ENCODE data around the gene SLC35G4.

The SLC35G4 gene

DNA sequence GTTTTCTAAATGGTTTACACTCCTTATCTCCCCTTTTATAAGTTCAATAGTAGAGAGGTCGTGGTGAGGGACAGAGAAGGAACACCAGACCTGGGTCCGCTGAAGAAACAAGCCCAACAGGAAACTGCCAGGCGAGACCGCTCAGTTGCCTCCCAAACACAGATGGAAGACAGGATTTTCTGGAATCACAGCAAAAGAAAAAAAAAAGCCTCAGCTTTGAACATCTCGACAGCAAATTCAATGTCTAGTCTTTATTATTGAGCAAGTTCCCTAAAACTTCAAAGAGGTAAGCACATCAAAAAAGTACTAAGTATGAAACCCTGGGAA lies 46.2 kb downstream of the SLC35G4 start:
- H3K9me3 ChIP-seq (replicated peaks; ENCODE audit: insufficient read depth, low read length): no peaks in the 10 kb centered on the region
- no peaks in the 10 kb centered on the region for H3F3A ChIP-seq (ENCODE audit: insufficient read depth, low read length)
- H4K20me1 ChIP-seq (ENCODE audit: insufficient read depth, low read length): no peaks in the 10 kb centered on the region
- no peak for DNase-seq
- H3K79me2 ChIP-seq (ENCODE audit: low read length): no peaks in the 10 kb centered on the region
- H3K36me3 ChIP-seq (replicated peaks; ENCODE audit: insufficient read depth, low read length): no peaks in the 10 kb centered on the region
- TF ChIP-seq EZH2phosphoT487 (IDR thresholded peaks at IDR 0.05; ENCODE audit: low read length) (no peak), EZH2 (optimal IDR thresholded peaks at IDR 0.05; ENCODE audit: low read depth, low read length) (no peak), CTCF (IDR thresholded peaks at IDR 0.05; ENCODE audit: low read length) (no peak)
- no peaks in the 10 kb centered on the region for H3K9me2 ChIP-seq (replicated peaks; ENCODE audit: insufficient read depth, low read length)
- no peak overlapping the region; the same call in 1 of the 2 replicates for H2AFZ ChIP-seq (ENCODE audit: low read length)
- peak overlapping the region; percentile 43 for H3K4me2 ChIP-seq (ENCODE audit: low read depth, low read length)
- H3K27ac ChIP-seq (ENCODE audit: low read length): no peak overlapping the region
- H3K27me3 ChIP-seq (replicated peaks; ENCODE audit: insufficient read depth, low read length): 0 out of 2 replicates have a peak, but pooled peaks cover 3% of the 10 kb centered on the region
- no peaks in the 10 kb centered on the region for H3K4me1 ChIP-seq (ENCODE audit: low read length)
- H3K4me3 ChIP-seq (ENCODE audit: low read length): no peak overlapping the region
- no peak overlapping the region for H3K9ac ChIP-seq (ENCODE audit: low read length)

DNA sequence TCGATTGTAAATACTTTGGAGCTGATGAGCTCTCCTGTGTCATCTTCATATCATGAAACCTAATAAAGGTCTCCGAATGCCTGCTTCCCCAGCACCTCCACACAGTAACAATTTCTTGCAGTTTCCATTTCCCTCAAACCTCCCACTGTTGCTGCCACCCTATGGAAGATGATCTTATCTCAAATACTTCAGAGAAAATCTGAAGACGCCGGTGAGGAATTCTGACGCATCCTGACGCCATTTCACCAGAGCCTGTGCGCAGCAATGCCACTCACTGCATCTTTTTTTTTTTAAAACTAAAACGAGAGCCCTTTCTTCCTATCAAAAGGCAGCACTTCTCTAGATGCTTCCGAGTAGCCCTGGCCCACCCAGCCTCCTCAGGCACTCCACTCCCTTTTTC lies 47.8 kb downstream of the SLC35G4 start:
- Histone ChIP-seq H3K4me3 (ENCODE audit: low read length) (no peak overlapping the region), H3K9ac (ENCODE audit: low read length) (no peak overlapping the region), H3K4me1 (ENCODE audit: low read length) (no peaks in the 10 kb centered on the region), H3K27me3 (replicated peaks; ENCODE audit: insufficient read depth, low read length) (0 out of 2 replicates have a peak, but pooled peaks cover 3% of the 10 kb centered on the region), H3K9me3 (replicated peaks; ENCODE audit: insufficient read depth, low read length) (no peaks in the 10 kb centered on the region), H3K4me2 (ENCODE audit: low read depth, low read length) (no peak overlapping the region), H3K27ac (ENCODE audit: low read length) (no peak overlapping the region), H3K9me2 (replicated peaks; ENCODE audit: insufficient read depth, low read length) (no peaks in the 10 kb centered on the region), H3F3A (ENCODE audit: insufficient read depth, low read length) (no peaks in the 10 kb centered on the region), H3K79me2 (ENCODE audit: low read length) (no peaks in the 10 kb centered on the region), H4K20me1 (ENCODE audit: insufficient read depth, low read length) (no peaks in the 10 kb centered on the region), H3K36me3 (replicated peaks; ENCODE audit: insufficient read depth, low read length) (no peaks in the 10 kb centered on the region), H2AFZ (ENCODE audit: low read length) (no peak overlapping the region)
- no peak for DNase-seq
- no peak for TF ChIP-seq EZH2phosphoT487 (IDR thresholded peaks at IDR 0.05; ENCODE audit: low read length)

DNA sequence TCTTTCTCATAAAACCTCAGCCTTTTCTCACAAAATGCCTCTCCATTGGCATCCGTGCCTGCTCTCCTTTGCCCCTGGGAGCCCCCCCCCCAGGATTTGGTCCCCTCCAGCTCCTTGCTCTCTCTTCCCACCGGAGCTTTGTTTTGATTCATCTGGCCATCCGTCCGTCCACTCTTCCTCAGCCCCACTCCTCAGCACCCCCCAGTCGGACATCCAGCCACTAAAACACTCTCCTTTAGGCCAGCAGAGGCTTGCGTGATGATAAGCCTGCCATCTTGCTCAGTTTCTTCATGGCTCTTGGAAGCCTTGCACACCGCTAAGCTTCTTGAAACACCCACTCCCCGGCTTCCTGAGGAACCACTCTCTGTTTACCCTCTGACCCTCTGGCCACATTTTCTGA lies 48.2 kb downstream of the SLC35G4 start:
- no peak overlapping the region for H3K27ac ChIP-seq (ENCODE audit: low read length)
- no peak overlapping the region for H3K4me3 ChIP-seq (ENCODE audit: low read length)
- H3K79me2 ChIP-seq (ENCODE audit: low read length): no peaks in the 10 kb centered on the region
- H3K4me1 ChIP-seq (ENCODE audit: low read length): 0 out of 2 replicates have a peak, but pooled peaks cover under 1% of the 10 kb centered on the region
- TF ChIP-seq EZH2 (optimal IDR thresholded peaks at IDR 0.05; ENCODE audit: low read depth, low read length) (no peak), EZH2phosphoT487 (IDR thresholded peaks at IDR 0.05; ENCODE audit: low read length) (no peak), CTCF (IDR thresholded peaks at IDR 0.05; ENCODE audit: low read length) (no peak)
- H3K4me2 ChIP-seq (ENCODE audit: low read depth, low read length): no peak overlapping the region
- no peak for DNase-seq
- H3K9me2 ChIP-seq (replicated peaks; ENCODE audit: insufficient read depth, low read length): no peaks in the 10 kb centered on the region
- H3F3A ChIP-seq (ENCODE audit: insufficient read depth, low read length): no peaks in the 10 kb centered on the region
- H3K36me3 ChIP-seq (replicated peaks; ENCODE audit: insufficient read depth, low read length): no peaks in the 10 kb centered on the region
- H3K27me3 ChIP-seq (replicated peaks; ENCODE audit: insufficient read depth, low read length): 0 out of 2 replicates have a peak, but pooled peaks cover 3% of the 10 kb centered on the region
- H3K9ac ChIP-seq (ENCODE audit: low read length): no peak overlapping the region
- no peaks in the 10 kb centered on the region for H3K9me3 ChIP-seq (replicated peaks; ENCODE audit: insufficient read depth, low read length)
- H4K20me1 ChIP-seq (ENCODE audit: insufficient read depth, low read length): no peaks in the 10 kb centered on the region
- no peak overlapping the region for H2AFZ ChIP-seq (ENCODE audit: low read length)

DNA sequence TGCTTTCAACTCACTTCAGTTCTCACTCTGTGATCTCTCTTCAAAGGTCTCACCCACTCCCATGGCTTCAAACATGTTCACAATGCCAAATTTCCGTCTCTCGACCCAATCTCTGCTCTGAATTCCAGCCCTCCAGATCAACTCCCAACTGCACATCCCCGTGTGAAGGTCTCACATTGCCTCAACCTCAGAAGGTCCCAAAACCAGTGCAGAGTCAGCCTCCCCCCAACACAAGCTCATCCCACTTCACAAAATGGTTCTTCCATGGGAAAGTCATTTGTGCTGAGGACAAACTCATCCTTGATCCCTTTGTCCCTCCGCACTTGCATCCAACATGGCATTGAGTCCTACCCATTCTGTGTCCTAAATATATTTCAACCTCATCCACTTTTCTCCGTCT lies 48.6 kb downstream of the SLC35G4 start:
- Histone ChIP-seq H3K9me3 (replicated peaks; ENCODE audit: insufficient read depth, low read length) (no peaks in the 10 kb centered on the region), H4K20me1 (ENCODE audit: insufficient read depth, low read length) (no peaks in the 10 kb centered on the region), H3K9ac (ENCODE audit: low read length) (no peak overlapping the region), H3K4me2 (ENCODE audit: low read depth, low read length) (no peak overlapping the region), H3K36me3 (replicated peaks; ENCODE audit: insufficient read depth, low read length) (no peaks in the 10 kb centered on the region), H3K4me1 (ENCODE audit: low read length) (peaks cover 5% of the 10 kb centered on the region; the same call in 1 of the 2 replicates), H3F3A (ENCODE audit: insufficient read depth, low read length) (no peaks in the 10 kb centered on the region), H3K9me2 (replicated peaks; ENCODE audit: insufficient read depth, low read length) (no peaks in the 10 kb centered on the region), H3K27me3 (replicated peaks; ENCODE audit: insufficient read depth, low read length) (0 out of 2 replicates have a peak, but pooled peaks cover 3% of the 10 kb centered on the region), H3K79me2 (ENCODE audit: low read length) (no peaks in the 10 kb centered on the region), H2AFZ (ENCODE audit: low read length) (no peak overlapping the region), H3K4me3 (ENCODE audit: low read length) (no peak overlapping the region), H3K27ac (ENCODE audit: low read length) (no peak overlapping the region)
- TF ChIP-seq EZH2phosphoT487 (IDR thresholded peaks at IDR 0.05; ENCODE audit: low read length): no peak
- TF ChIP-seq CTCF (IDR thresholded peaks at IDR 0.05; ENCODE audit: low read length): no peak
- TF ChIP-seq EZH2 (optimal IDR thresholded peaks at IDR 0.05; ENCODE audit: low read depth, low read length): no peak
- DNase-seq: no peak
